GM12801 (cell line): ENCODE results near the gene GUK1.

Experiments
- CTCF ChIP-seq: IDR thresholded peaks from one replicate; pipeline ENCODE4 v1.5.1; 2011; ENCODE audit warnings: control low read depth; ENCODE audit not compliant: insufficient read length; ENCODE audit errors: extremely low read depth

GUK1 gene

GRCh38 chr1:228122921-228123441, 17.1 kb upstream of the GUK1 start:
- no peak for TF ChIP-seq CTCF

GRCh38 chr1:228123505-228123904, 16.6 kb upstream of the GUK1 start:
- TF ChIP-seq CTCF, result no peak

GRCh38 chr1:228125185-228125584, 14.9 kb upstream of the GUK1 start:
- TF ChIP-seq CTCF, result no peak

- TF ChIP-seq CTCF, result no peak
These were observed 8.3 kb upstream of the GUK1 start for GRCh38 chr1:228131766-228132165.

- TF ChIP-seq CTCF, result no peak
These were observed 5.5 kb upstream of the GUK1 start for GRCh38 chr1:228134591-228134990.

GRCh38 chr1:228136901-228137300, 3.2 kb upstream of the GUK1 start:
- TF ChIP-seq CTCF, result no peak

- TF ChIP-seq CTCF, result no peak
These were observed 611 bp upstream of the GUK1 start for GRCh38 chr1:228139406-228139930.
